ENCODE results near the gene DIAPH1.
"Not testable (repeated sequence)": the region's sequence is repeated elsewhere in the genome, so short reads cannot be mapped to it uniquely, and the experiment has no call there.

Gene DIAPH1

GRCh38 chr5:141609921-141610320 lies 8.9 kb downstream of the DIAPH1 start:
- not testable (repeated sequence) for DNase-seq (ENCODE audit: low spot score)

GRCh38 chr5:141609044-141609443 lies 9.8 kb downstream of the DIAPH1 start:
- DNase-seq (ENCODE audit: low spot score) = no peak

GRCh38 chr5:141608557-141608956 lies 10.2 kb downstream of the DIAPH1 start:
- no peak for DNase-seq (ENCODE audit: low spot score)

- no peak for DNase-seq (ENCODE audit: low spot score)
These were observed 10.8 kb downstream of the DIAPH1 start for GRCh38 chr5:141608046-141608445.

- DNase-seq (ENCODE audit: low spot score) = no peak
These were observed 13.1 kb downstream of the DIAPH1 start for GRCh38 chr5:141605523-141606277.

- no peak for DNase-seq (ENCODE audit: low spot score)
These were observed 14.7 kb downstream of the DIAPH1 start for GRCh38 chr5:141603923-141604717.

GRCh38 chr5:141602606-141603005 lies 16.2 kb downstream of the DIAPH1 start:
- no peak for DNase-seq (ENCODE audit: low spot score)

GRCh38 chr5:141598391-141599345 lies 20.1 kb downstream of the DIAPH1 start:
- DNase-seq (ENCODE audit: low spot score) = no peak

- no peak for DNase-seq (ENCODE audit: low spot score)
These were observed 21.0 kb downstream of the DIAPH1 start for GRCh38 chr5:141597814-141598213.

- DNase-seq (ENCODE audit: low spot score) = no peak
These were observed 21.4 kb downstream of the DIAPH1 start for GRCh38 chr5:141597394-141597793.

GRCh38 chr5:141596867-141597266 lies 21.9 kb downstream of the DIAPH1 start:
- no peak for DNase-seq (ENCODE audit: low spot score)

- no peak for DNase-seq (ENCODE audit: low spot score)
These were observed 28.7 kb downstream of the DIAPH1 start for GRCh38 chr5:141590127-141590526.

GRCh38 chr5:141586246-141586645 lies 32.6 kb downstream of the DIAPH1 start:
- DNase-seq (ENCODE audit: low spot score) = no peak

GRCh38 chr5:141585594-141585993 lies 33.2 kb downstream of the DIAPH1 start:
- no peak for DNase-seq (ENCODE audit: low spot score)

GRCh38 chr5:141574122-141574510 lies 44.7 kb downstream of the DIAPH1 start:
- DNase-seq (ENCODE audit: low spot score) = no peak

- no peak for DNase-seq (ENCODE audit: low spot score)
These were observed 45.2 kb downstream of the DIAPH1 start for GRCh38 chr5:141573489-141574121.

GRCh38 chr5:141570655-141571054 lies 48.1 kb downstream of the DIAPH1 start:
- DNase-seq (ENCODE audit: low spot score) = no peak

GRCh38 chr5:141567513-141568117 lies 51.2 kb downstream of the DIAPH1 start:
- DNase-seq (ENCODE audit: low spot score) = no peak

GRCh38 chr5:141565826-141566570 lies 52.8 kb downstream of the DIAPH1 start:
- DNase-seq (ENCODE audit: low spot score) = no peak

- peak; percentile 92 for DNase-seq (ENCODE audit: low spot score)
These were observed 54.5 kb downstream of the DIAPH1 start for GRCh38 chr5:141564216-141564692.

Measured in putamen (tissue), 1 donor.